H9 (cell line): ENCODE results near the gene PSAPL1. TPM values are rescaled to one million over a fixed set of nuclear protein-coding genes. Genes with fewer than 3 reads are reported as not detected.

Experiments
- DNase-seq: peaks from one replicate; pipeline ENCODE4 v3.0.0-alpha.2; 2017
- H2AFZ ChIP-seq: one replicate; pipeline ENCODE4 v1.6.1; 2013; ENCODE audit warnings: mild to moderate bottlenecking, low read length, control low read depth, moderate library complexity
- H2AK5ac ChIP-seq: 2 replicates; pipeline ENCODE4 v1.6.1; 2013; ENCODE audit warnings: low read length, control low read depth, mixed read lengths; ENCODE audit not compliant: insufficient read length
- H2BK120ac ChIP-seq: one replicate; pipeline ENCODE4 v1.6.1; 2013; ENCODE audit warnings: low read depth, mild to moderate bottlenecking, low read length, control low read depth, inconsistent platforms; ENCODE audit not compliant: poor library complexity, severe bottlenecking
- H2BK12ac ChIP-seq: 2 replicates; pipeline ENCODE4 v1.6.1; 2013; ENCODE audit warnings: low read length, control low read depth, mixed read lengths, low read depth; ENCODE audit not compliant: insufficient read length
- H2BK15ac ChIP-seq: 2 replicates; pipeline ENCODE4 v1.6.1; 2013; ENCODE audit warnings: low read depth, low read length, control low read depth
- H2BK20ac ChIP-seq: one replicate; pipeline ENCODE4 v1.6.1; 2013; ENCODE audit warnings: low read depth, mild to moderate bottlenecking, low read length, control low read depth, inconsistent platforms; ENCODE audit not compliant: poor library complexity, severe bottlenecking
- H2BK5ac ChIP-seq: 2 replicates; pipeline ENCODE4 v1.6.1; 2013; ENCODE audit warnings: low read length, control low read depth, mixed read lengths; ENCODE audit not compliant: insufficient read length
- H3K14ac ChIP-seq: 2 replicates; pipeline ENCODE4 v1.6.1; 2013; ENCODE audit warnings: low read length, control low read depth; ENCODE audit not compliant: insufficient read depth
- H3K18ac ChIP-seq: 2 replicates; pipeline ENCODE4 v1.6.1; 2013; ENCODE audit warnings: low read depth, mild to moderate bottlenecking, mixed read lengths, low read length, control low read depth; ENCODE audit not compliant: insufficient read length
- H3K23ac ChIP-seq: 2 replicates; pipeline ENCODE4 v1.6.1; 2013; ENCODE audit warnings: low read length, control low read depth, mixed read lengths, low read depth; ENCODE audit not compliant: insufficient read length
- H3K23me2 ChIP-seq: 2 replicates; pipeline ENCODE4 v1.6.1; 2013; ENCODE audit warnings: low read depth, mild to moderate bottlenecking, mixed read lengths, low read length, control low read depth; ENCODE audit not compliant: insufficient read length, poor library complexity, severe bottlenecking
- H3K27ac ChIP-seq: 2 replicates; pipeline ENCODE4 v1.5.1; 2013; ENCODE audit warnings: low read length, control low read depth, mixed read lengths, low read depth; ENCODE audit not compliant: insufficient read length
- H3K27me3 ChIP-seq: 2 replicates; pipeline ENCODE4 v1.6.1; 2013; ENCODE audit warnings: low read length, control low read depth, inconsistent platforms; ENCODE audit not compliant: insufficient read depth
- H3K4ac ChIP-seq: 2 replicates; pipeline ENCODE4 v1.6.1; 2013; ENCODE audit warnings: low read depth, mild to moderate bottlenecking, control low read depth, inconsistent platforms, low read length, moderate library complexity
- H3K4me1 ChIP-seq: 2 replicates; pipeline ENCODE4 v1.6.1; 2013; ENCODE audit warnings: low read length, control low read depth, inconsistent platforms; ENCODE audit not compliant: insufficient read depth
- H3K4me2 ChIP-seq: 2 replicates; pipeline ENCODE4 v1.6.1; 2013; ENCODE audit warnings: low read length, control low read depth, mixed read lengths; ENCODE audit not compliant: insufficient read length, insufficient read depth
- H3K56ac ChIP-seq: 2 replicates; pipeline ENCODE4 v1.6.1; 2013; ENCODE audit warnings: low read depth, mild to moderate bottlenecking, mixed read lengths, low read length, control low read depth; ENCODE audit not compliant: insufficient read length
- H3K79me1 ChIP-seq: 2 replicates; pipeline ENCODE4 v1.6.1; 2013; ENCODE audit warnings: low read depth, mild to moderate bottlenecking, moderate library complexity, low read length, control low read depth, inconsistent platforms; ENCODE audit not compliant: insufficient read depth, poor library complexity, severe bottlenecking
- H3K79me2 ChIP-seq: 2 replicates; pipeline ENCODE4 v1.6.1; 2013; ENCODE audit warnings: low read length, control low read depth, inconsistent platforms; ENCODE audit not compliant: insufficient read depth
- H3K9ac ChIP-seq: 2 replicates; pipeline ENCODE4 v1.6.1; 2013; ENCODE audit warnings: low read length, control low read depth, mixed read lengths; ENCODE audit not compliant: insufficient read length; ENCODE audit errors: extremely low read depth
- H3K9me3 ChIP-seq: one replicate; pipeline ENCODE4 v1.6.1; 2013; ENCODE audit warnings: low read depth, low read length, inconsistent platforms; ENCODE audit not compliant: control insufficient read depth
- H3T11ph ChIP-seq: one replicate; pipeline ENCODE4 v1.6.1; 2013; ENCODE audit warnings: mild to moderate bottlenecking, low read length, control low read depth, inconsistent platforms
- H4K20me1 ChIP-seq: one replicate; pipeline ENCODE4 v1.6.1; 2013; ENCODE audit not compliant: control insufficient read depth, insufficient read length, insufficient read depth
- H4K5ac ChIP-seq: 2 replicates; pipeline ENCODE4 v1.6.1; 2013; ENCODE audit warnings: low read depth, mild to moderate bottlenecking, mixed read lengths, low read length, control low read depth; ENCODE audit not compliant: insufficient read length
- H4K8ac ChIP-seq: replicated peaks from 2 replicates; pipeline ENCODE4 v1.6.1; 2013; ENCODE audit warnings: low read length, control low read depth, mixed read lengths, low read depth; ENCODE audit not compliant: insufficient read length
- H4K91ac ChIP-seq: 2 replicates; pipeline ENCODE4 v1.6.1; 2013; ENCODE audit warnings: low read depth, mild to moderate bottlenecking, moderate library complexity, mixed read lengths, low read length, control low read depth; ENCODE audit not compliant: insufficient read length
- H3K27ac Mint-ChIP-seq, 3 experiments: 2 replicates in 2 of 3; 3 replicates in 1 of 3; pipeline ENCODE4 v1.8.0; 2020 to 2021; ENCODE audit warnings: mixed read lengths in 3 of 3, mild to moderate bottlenecking in 1 of 3, moderate library complexity in 1 of 3
- H3K27me3 Mint-ChIP-seq: 2 replicates; pipeline ENCODE4 v1.8.0; 2021; ENCODE audit warnings: low read depth, mild to moderate bottlenecking, moderate library complexity, mixed read lengths
- H3K36me3 Mint-ChIP-seq, 3 experiments: 2 replicates in 2 of 3; 3 replicates in 1 of 3; pipeline ENCODE4 v1.8.0; 2020 to 2021; ENCODE audit warnings: low read depth in 3 of 3, mixed read lengths in 3 of 3; ENCODE audit not compliant: insufficient read depth in 1 of 3
- H3K4me1 Mint-ChIP-seq, 2 experiments: 2 replicates each; pipeline ENCODE4 v1.8.0; 2020; ENCODE audit warnings: mixed read lengths in 2 of 2
- H3K4me3 Mint-ChIP-seq, 2 experiments: 2 replicates in 1 of 2; 3 replicates in 1 of 2; pipeline ENCODE4 v1.8.0; 2020 to 2021; ENCODE audit warnings: mild to moderate bottlenecking in 2 of 2, mixed read lengths in 2 of 2, moderate library complexity in 1 of 2
- H3K9me3 Mint-ChIP-seq, 2 experiments: 2 replicates in 1 of 2; 3 replicates in 1 of 2; pipeline ENCODE4 v1.8.0; 2020; ENCODE audit warnings: mild to moderate bottlenecking in 2 of 2, mixed read lengths in 2 of 2, moderate library complexity in 1 of 2
- CTCF ChIP-seq: fragments of 200-600 bp; sonication (generic); conservative IDR thresholded peaks from 3 replicates; pipeline ENCODE4 v1.8.0; 2021; ENCODE audit warnings: antibody characterized with exemption, mild to moderate bottlenecking
- WGBS: extraction: QIAGEN DNeasy Blood & Tissue Kit; methylation state at CpG from one replicate; pipeline ENCODE4 v1.1.7; 2013; ENCODE audit warnings: missing lambda C conversion rate, low lambda C conversion rate, mixed read lengths; ENCODE audit not compliant: insufficient read length; ENCODE audit errors: extremely low coverage; 5-methylcytosine and 5-hydroxymethylcytosine counted together
- total RNA-seq: library from RNA; stranded (reverse); gene quantifications from 2 replicates; pipeline ENCODE4 v1.2.1, GENCODE V29; 2021

Gene PSAPL1
- total RNA-seq, 1 experiment from 2014 or later = 0.04 TPM

GRCh38 chr4:7423801-7424552 lies 10.8 kb downstream of the PSAPL1 start:
- Mint-ChIP-seq H3K27ac (no peak overlapping the region; a peak in 2 of 7 replicates), H3K27me3 (peaks cover 28% of the 10 kb centered on the region), H3K9me3 (peaks cover 0 to under 1% of the 10 kb centered on the region in 2 experiments; a peak in 2 of 5 replicates), H3K4me3 (no peak overlapping the region), H3K36me3 (no peaks in the 10 kb centered on the region), H3K4me1 (peaks cover 20 to 27% of the 10 kb centered on the region in 2 experiments)
- H3K79me2 ChIP-seq = no peaks in the 10 kb centered on the region
- H4K20me1 ChIP-seq = no peaks in the 10 kb centered on the region
- no peak overlapping the region for H4K5ac ChIP-seq
- H3K9ac ChIP-seq = no peak overlapping the region
- no peak overlapping the region for H2BK15ac ChIP-seq
- no peaks in the 10 kb centered on the region; the same call in 1 of the 2 replicates for H3K4me1 ChIP-seq
- no peak overlapping the region for H3K4ac ChIP-seq
- H2BK5ac ChIP-seq = no peak overlapping the region
- H4K91ac ChIP-seq = no peak overlapping the region
- H2AFZ ChIP-seq = no peak overlapping the region
- H3K4me2 ChIP-seq = no peak overlapping the region
- peaks cover 3% of the 10 kb centered on the region for H3K23me2 ChIP-seq
- peak; percentile 15 for DNase-seq
- no peak overlapping the region for H2AK5ac ChIP-seq
- no peak overlapping the region for H3K18ac ChIP-seq
- no peak overlapping the region for H3K23ac ChIP-seq
- TF ChIP-seq CTCF = no peak
- WGBS = no CpG with 5 or more reads among the region's 17 CpGs
- no peaks in the 10 kb centered on the region; the same call in 1 of the 2 replicates for H3K27me3 ChIP-seq
- H2BK12ac ChIP-seq = no peak overlapping the region
- H3K9me3 ChIP-seq = no peaks in the 10 kb centered on the region
- no peak overlapping the region for H3T11ph ChIP-seq
- H2BK120ac ChIP-seq = no peak overlapping the region
- no peak overlapping the region for H4K8ac ChIP-seq
- peak overlapping the region; percentile 11; the same call in 1 of the 2 replicates for H3K14ac ChIP-seq
- no peaks in the 10 kb centered on the region for H3K79me1 ChIP-seq
- no peak overlapping the region for H3K27ac ChIP-seq
- H3K56ac ChIP-seq = no peak overlapping the region
- H2BK20ac ChIP-seq = no peak overlapping the region
